Breast epithelium (tissue), 4 donors: ENCODE results near the gene RIMKLB. TPM values are rescaled to one million over a fixed set of nuclear protein-coding genes. Genes with fewer than 3 reads are reported as not detected.

ENCODE experiments used
- DNase-seq, 2 donors: peaks; one replicate each; pipeline ENCODE4 v3.0.0-alpha.2; 2019; ENCODE audit warnings: low spot score in 2 of 2
- H3K27ac ChIP-seq, 2 donors: fragments of 200-600 bp; sonication (generic) in 1 of 2; one replicate each; pipeline ENCODE4 v1.5.1; 2016 to 2019; ENCODE audit warnings: mild to moderate bottlenecking in 1 of 2
- H3K27me3 ChIP-seq, 2 donors: fragments of 200-600 bp; sonication (generic) in 1 of 2; one replicate each; pipeline versions ENCODE4 v1.5.1 to v1.6.0; 2017 to 2019; ENCODE audit warnings: control low read depth in 1 of 2, mild to moderate bottlenecking in 1 of 2
- H3K36me3 ChIP-seq: fragments of 200-600 bp; one replicate; pipeline ENCODE4 v1.5.1; 2019
- H3K4me1 ChIP-seq, 2 donors: fragments of 200-600 bp; sonication (generic); one replicate each; pipeline ENCODE4 v1.5.1; 2016 to 2019; ENCODE audit warnings: control low read depth in 1 of 2
- H3K4me3 ChIP-seq, 3 donors: fragments of 200-600 bp; sonication (generic); 1 replicate in 2 of 3; 2 replicates in 1 of 3; pipeline ENCODE4 v1.5.1; 2016 to 2019; ENCODE audit warnings: mild to moderate bottlenecking in 3 of 3, moderate library complexity in 2 of 3
- H3K9me3 ChIP-seq, 2 donors: fragments of 200-600 bp; sonication (generic) in 1 of 2; one replicate each; pipeline ENCODE4 v1.5.1; 2016 to 2019; ENCODE audit warnings: control low read depth in 1 of 2
- CTCF ChIP-seq, 3 donors: fragments of 450-650 bp; IDR thresholded peaks; one replicate each; pipeline ENCODE4 v1.5.1; 2016 to 2017; ENCODE audit warnings: antibody characterized with exemption in 3 of 3, mild to moderate bottlenecking in 3 of 3, moderate library complexity in 3 of 3
- POLR2A ChIP-seq: fragments of 450-650 bp; IDR thresholded peaks from one replicate; pipeline ENCODE4 v1.6.1; 2016; ENCODE audit warnings: antibody characterized with exemption, mild to moderate bottlenecking, moderate library complexity
- POLR2AphosphoS5 ChIP-seq, 3 donors: sonication (generic); formaldehyde crosslinking; IDR thresholded peaks; one replicate each; pipeline ENCODE4 v1.6.1; 2017; ENCODE audit warnings: antibody characterized with exemption in 3 of 3
- intact Hi-C: fragments of 100-400 bp; cut with DNase I; formaldehyde crosslinking; loops from one replicate; pipeline ENCODE4 v1.15.1; 2023; ENCODE audit warnings: low total_unique reads
- total RNA-seq, 3 donors: library from RNA; depleted of rRNA; stranded (reverse); fragments of >200 nt; gene quantifications; one replicate each; pipeline ENCODE4 v1.1.0, GENCODE V29; 2016

The RIMKLB gene
- total RNA-seq, 3 donors from 2014 or later = 42.2 to 52.1 (median 51.5) TPM

GRCh38 chr12:8698132-8698851 lies 501 bp downstream of the RIMKLB start:
- Histone ChIP-seq H3K9me3 (no peaks in the 10 kb centered on the region), H3K27me3 (no peaks in the 10 kb centered on the region), H3K4me3 (peak overlapping the region; percentile 85 to 100 (median 98)), H3K4me1 (peaks cover 0 to 7% of the 10 kb centered on the region in 2 donors), H3K36me3 (no peaks in the 10 kb centered on the region), H3K27ac (peak overlapping the region; percentile 96 to 99)
- intact Hi-C loops = no loop called here
- TF ChIP-seq CTCF (IDR thresholded peaks at IDR 0.05) (no peak), POLR2A (no peak), POLR2AphosphoS5 (IDR thresholded peaks at IDR 0.05) (no peak)
- peak; percentile 45 to 57 for DNase-seq

GRCh38 chr12:8698879-8699278 lies 1.1 kb downstream of the RIMKLB start:
- H3K4me3 ChIP-seq = peak overlapping the region; percentile 85 to 100 (median 98)
- no peak for TF ChIP-seq POLR2A
- TF ChIP-seq CTCF (IDR thresholded peaks at IDR 0.05) = no peak
- H3K9me3 ChIP-seq = no peaks in the 10 kb centered on the region
- intact Hi-C loops = no loop called here
- DNase-seq = no peak
- no peaks in the 10 kb centered on the region for H3K27me3 ChIP-seq
- H3K27ac ChIP-seq = peak overlapping the region in 1 of 2 donors; percentile 96
- peaks cover 0 to 7% of the 10 kb centered on the region in 2 donors for H3K4me1 ChIP-seq
- no peaks in the 10 kb centered on the region for H3K36me3 ChIP-seq

GRCh38 chr12:8699714-8700113 lies 1.9 kb downstream of the RIMKLB start:
- H3K4me1 ChIP-seq = peaks cover 0 to 7% of the 10 kb centered on the region in 2 donors
- TF ChIP-seq POLR2AphosphoS5 (IDR thresholded peaks at IDR 0.05) = no peak
- TF ChIP-seq POLR2A = no peak
- no peak for TF ChIP-seq CTCF (IDR thresholded peaks at IDR 0.05)
- no peaks in the 10 kb centered on the region for H3K27me3 ChIP-seq
- H3K27ac ChIP-seq = peak overlapping the region in 1 of 2 donors; percentile 41
- H3K9me3 ChIP-seq = no peaks in the 10 kb centered on the region
- intact Hi-C loops = no loop called here
- no peak overlapping the region for H3K4me3 ChIP-seq
- H3K36me3 ChIP-seq = no peaks in the 10 kb centered on the region
- no peak for DNase-seq

- peaks cover 0 to 7% of the 10 kb centered on the region in 2 donors for H3K4me1 ChIP-seq
- no peak for DNase-seq
- no peaks in the 10 kb centered on the region for H3K27me3 ChIP-seq
- H3K36me3 ChIP-seq = no peaks in the 10 kb centered on the region
- TF ChIP-seq POLR2A (no peak), POLR2AphosphoS5 (IDR thresholded peaks at IDR 0.05) (no peak), CTCF (IDR thresholded peaks at IDR 0.05) (no peak)
- peak overlapping the region; percentile 41 to 44 for H3K27ac ChIP-seq
- H3K4me3 ChIP-seq = no peak overlapping the region
- no peaks in the 10 kb centered on the region for H3K9me3 ChIP-seq
- intact Hi-C loops = no loop called here
Observed at GRCh38 chr12:8701046-8701660, 3.4 kb downstream of the RIMKLB start.

GRCh38 chr12:8702159-8702558 lies 4.4 kb downstream of the RIMKLB start:
- Histone ChIP-seq H3K27ac (no peak overlapping the region), H3K36me3 (no peaks in the 10 kb centered on the region), H3K27me3 (no peaks in the 10 kb centered on the region), H3K4me3 (no peak overlapping the region), H3K4me1 (peaks cover 0 to 7% of the 10 kb centered on the region in 2 donors), H3K9me3 (no peaks in the 10 kb centered on the region)
- DNase-seq = no peak
- intact Hi-C loops = no loop called here
- TF ChIP-seq POLR2AphosphoS5 (IDR thresholded peaks at IDR 0.05) (no peak), POLR2A (no peak), CTCF (IDR thresholded peaks at IDR 0.05) (no peak)
